NOMO-1 (cell line): ENCODE measurements around the gene PPARG.
"Not testable (repeated sequence)": the region's sequence is repeated elsewhere in the genome, so short reads cannot be mapped to it uniquely, and the experiment has no call there.

Source experiments
- DNase-seq, 2 experiments: peaks; one replicate each; lab custom pipeline; 2025; ENCODE audit not compliant: unreplicated experiment in 2 of 2; lab: John Stamatoyannopoulos, UW

The PPARG gene

DNA sequence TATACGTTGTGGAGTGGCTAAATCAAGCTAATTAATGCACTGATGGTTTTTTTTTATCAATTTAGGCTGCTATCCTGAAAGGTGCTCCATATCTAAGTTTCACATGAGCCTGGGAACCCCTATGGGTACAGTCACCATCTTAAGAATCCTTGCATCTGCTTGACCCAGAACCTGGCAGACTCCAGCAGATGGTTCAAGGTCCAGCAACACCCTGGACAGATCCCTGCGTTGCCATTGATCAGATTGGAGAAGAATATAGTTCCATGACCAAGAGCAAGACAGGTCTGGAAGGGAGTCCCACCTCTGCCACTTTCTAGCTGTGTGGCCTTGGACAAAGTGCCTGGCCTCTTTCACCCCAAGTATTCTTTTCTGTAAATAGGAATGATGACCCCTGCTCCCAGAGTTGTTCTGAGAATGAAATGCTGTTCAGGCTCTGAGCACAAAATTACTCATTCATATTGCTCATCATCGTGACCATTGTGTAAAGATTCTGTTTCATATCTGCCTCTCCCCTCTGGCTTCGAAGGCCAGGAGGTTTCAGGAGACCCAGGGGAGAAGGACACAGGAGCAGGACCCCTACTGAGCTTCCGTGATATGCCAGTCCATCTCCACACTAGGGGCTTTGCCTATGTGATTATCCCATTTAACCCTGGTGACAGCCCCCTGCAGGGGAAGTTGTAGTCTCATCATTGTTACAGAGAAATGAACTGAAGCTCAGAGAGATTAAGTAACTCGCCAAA is 165.4 kb downstream of the PPARG start:
- DNase-seq: no peak

GRCh38 chr3:12454816-12455121 is 165.9 kb downstream of the PPARG start:
- no peak for DNase-seq

DNA sequence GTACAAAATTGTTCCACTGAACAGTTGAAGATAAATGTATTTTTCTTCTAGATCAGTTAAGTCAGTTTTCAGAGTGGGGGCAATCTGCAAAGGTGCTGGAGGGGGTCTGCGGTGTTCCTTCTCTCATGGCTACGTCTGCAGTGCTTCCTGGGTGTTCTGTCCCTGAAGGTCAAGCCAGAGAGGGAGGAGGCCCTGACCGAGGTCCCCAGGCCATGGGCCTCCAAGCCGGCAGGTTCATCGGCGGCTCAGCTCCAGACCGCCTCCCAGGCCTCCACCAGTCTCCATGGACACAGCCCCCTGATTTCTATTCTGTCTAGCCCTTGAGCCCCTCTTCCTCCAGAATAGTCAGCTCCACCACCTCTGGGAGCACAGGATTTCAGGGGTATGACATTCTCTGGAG is 166.9 kb downstream of the PPARG start:
- DNase-seq: no peak

GRCh38 chr3:12456441-12456840 is 167.6 kb downstream of the PPARG start:
- DNase-seq: no peak

DNA sequence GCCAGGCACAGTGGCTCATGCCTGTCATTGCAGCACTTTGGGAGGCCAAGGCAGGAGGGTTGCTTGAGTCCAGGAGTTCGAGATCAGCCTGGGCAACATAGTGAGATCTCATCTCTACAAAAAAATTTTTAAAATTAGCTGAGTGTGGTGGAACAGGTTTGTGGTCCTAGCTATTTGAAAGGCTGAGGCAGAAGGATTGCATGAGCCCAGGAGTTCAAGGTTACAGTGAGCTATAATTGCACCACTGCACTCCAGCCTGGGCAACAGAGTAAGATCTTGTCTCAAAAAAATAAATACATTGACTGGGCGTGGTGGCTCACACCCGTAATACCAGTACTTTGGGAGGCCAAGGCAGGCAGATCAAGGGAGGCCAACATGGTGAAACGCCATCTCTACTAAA is 168.5 kb downstream of the PPARG start:
- DNase-seq: not testable (repeated sequence)

DNA sequence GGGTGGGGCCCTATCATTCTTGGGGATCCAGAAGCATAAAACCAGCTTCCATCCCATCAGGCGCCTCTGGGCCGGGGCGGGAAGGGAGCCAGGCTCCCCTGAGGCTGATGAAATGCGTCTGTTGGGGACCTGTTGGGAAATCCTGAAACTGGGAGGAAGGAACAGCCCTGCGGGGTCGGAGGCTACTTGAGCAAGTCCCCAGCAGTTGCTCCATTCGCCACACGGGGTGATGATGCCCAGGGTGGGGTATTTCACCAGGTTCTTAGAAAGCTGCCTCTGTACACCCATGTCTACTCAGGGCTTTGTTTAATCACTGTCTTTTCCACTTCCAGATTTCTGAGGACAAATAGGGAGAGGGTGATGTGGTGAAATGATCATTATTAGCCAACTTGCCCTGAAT is 170.0 kb downstream of the PPARG start:
- DNase-seq: peak; percentile 61 to 75

GRCh38 chr3:12460127-12460526 is 171.3 kb downstream of the PPARG start:
- no peak for DNase-seq

- no peak for DNase-seq
Observed at GRCh38 chr3:12461097-12461649, 172.3 kb downstream of the PPARG start.

GRCh38 chr3:12462159-12462947 is 173.5 kb downstream of the PPARG start:
- DNase-seq: peak; percentile 74 to 85

GRCh38 chr3:12463686-12464085 is 174.8 kb downstream of the PPARG start:
- DNase-seq: no peak

DNA sequence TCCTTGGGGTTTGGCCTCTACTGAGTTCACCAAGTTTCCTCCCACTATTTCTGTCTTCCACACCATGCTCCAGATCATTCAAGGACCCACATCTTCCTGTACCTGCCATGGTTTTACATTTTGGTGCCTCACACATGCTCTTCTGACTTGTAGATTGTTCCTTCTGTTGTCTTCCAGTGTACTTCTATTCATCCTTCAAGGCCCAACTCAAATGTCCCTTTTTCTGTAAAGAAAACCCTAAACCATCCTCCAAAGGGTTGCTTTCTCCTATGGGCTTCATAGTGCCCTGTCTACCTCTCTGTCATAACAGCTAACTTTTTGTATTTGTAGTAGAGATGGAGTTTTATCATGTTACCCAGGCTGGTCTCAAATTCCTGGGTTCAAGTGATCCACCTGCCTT is 175.3 kb downstream of the PPARG start:
- no peak for DNase-seq

DNA sequence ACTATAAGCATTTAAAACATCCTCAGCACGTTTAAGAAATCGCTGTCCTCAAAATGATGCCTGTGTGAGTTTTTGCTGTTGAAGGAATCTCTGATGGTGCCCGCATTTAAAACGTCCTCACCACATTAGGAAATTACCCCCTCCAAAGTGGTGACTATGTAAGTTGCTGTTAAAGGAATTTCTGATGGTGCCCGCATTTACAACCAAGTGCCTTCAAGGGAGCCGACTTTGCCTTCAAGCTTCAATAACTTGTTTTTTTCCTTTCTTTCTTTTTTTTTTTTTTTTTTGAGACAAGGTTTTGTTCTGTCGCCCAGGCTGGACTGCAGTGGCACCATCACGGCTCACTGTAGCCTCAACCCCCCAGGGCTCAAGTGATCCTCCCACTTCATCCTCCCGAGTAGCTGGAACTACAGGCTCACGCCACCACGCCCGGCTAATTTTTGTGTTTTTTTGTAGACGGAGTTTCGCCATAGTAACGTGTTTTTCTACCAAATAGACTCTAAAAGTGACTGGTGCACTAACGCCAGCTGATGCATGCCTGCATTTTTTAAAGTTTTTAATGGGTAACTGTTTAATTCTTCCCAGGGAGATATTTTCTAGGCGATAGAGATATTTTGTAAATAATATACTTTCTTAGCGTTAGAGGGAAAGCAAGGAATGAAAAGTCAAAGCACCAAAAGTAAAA is 176.4 kb downstream of the PPARG start:
- DNase-seq: no peak

- DNase-seq: no peak
Observed at GRCh38 chr3:12465836-12466225, 177.0 kb downstream of the PPARG start.

- no peak for DNase-seq
Observed at GRCh38 chr3:12467746-12468145, 178.9 kb downstream of the PPARG start.

GRCh38 chr3:12468276-12468675 is 179.4 kb downstream of the PPARG start:
- no peak for DNase-seq

- no peak for DNase-seq
Observed at GRCh38 chr3:12468757-12469156, 179.9 kb downstream of the PPARG start.

DNA sequence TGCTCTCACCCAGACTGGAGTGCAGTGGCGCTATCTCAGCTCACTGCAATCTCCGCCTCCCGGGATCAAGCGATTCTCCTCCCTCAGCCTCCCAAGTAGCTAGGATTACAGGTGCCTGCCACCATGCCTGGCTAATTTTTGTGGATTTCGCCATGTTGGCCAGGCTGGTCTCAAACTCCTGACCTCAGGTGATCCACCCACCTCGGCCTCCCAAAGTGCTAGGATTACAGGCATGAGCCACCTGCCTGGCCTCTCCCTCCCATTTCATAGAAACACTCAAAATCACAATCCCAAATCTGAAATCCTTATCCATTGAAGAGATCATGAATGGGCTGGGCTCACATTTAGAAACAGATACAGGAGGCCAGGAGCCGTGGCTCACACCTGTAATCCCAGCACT is 180.4 kb downstream of the PPARG start:
- not testable (repeated sequence) for DNase-seq

DNA sequence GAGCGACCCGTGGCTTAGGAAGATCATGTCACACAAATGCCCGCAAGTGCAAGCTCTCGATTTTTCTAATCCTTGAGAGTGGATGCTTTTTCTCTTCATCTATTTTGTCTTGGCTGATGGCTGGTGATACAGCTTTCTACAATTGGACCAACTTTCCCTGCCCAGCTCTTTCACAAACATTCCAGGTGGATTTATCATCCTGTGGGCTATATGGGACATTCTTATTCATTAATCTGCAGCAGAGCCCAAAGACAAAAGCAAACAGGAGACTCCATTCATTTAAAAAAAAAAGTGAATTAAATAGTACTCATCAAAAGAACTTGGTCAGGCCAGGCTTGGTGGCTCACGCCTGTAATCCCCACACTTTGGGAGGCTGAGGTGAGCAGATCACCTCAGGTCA is 181.2 kb downstream of the PPARG start:
- no peak for DNase-seq

DNA sequence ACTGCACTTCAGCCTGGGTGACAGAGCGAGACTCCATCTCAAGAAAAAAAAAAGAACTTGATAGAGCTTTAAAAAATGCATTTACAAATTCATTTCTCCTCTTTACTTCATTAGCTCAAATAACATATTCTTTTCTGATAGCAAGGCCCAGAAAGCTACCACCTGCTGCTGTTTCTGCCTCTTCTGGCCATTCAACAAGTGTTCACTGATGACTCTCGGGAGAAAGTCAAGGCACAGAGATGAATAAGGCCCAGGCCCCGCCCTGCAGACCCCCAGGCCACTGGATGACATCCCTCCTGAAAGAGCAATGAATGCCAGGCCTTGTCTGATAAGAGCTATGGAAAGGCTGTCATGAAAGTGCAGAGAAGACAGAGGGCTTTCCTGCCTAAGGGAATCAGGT is 181.8 kb downstream of the PPARG start:
- no peak for DNase-seq

- DNase-seq: no peak
Observed at GRCh38 chr3:12471241-12471640, 182.4 kb downstream of the PPARG start.

GRCh38 chr3:12472000-12472610 is 183.2 kb downstream of the PPARG start:
- no peak for DNase-seq
